Daoy (cell line): Measurements from ENCODE around the gene COL16A1. TPM values are rescaled to one million over a fixed set of nuclear protein-coding genes. Genes with fewer than 3 reads are reported as not detected.
A peak's percentile ranks its signal among the peaks of the same experiment; 100 is the strongest.

Experiments used
- DNase-seq: peaks from one replicate; pipeline ENCODE4 v3.0.0-alpha.2; 2015; ENCODE audit warnings: low read depth
- total RNA-seq: library from RNA; depleted of rRNA; stranded (reverse); fragments of >200 nt; shearing (Covaris generic); gene quantifications from 2 replicates; pipeline ENCODE4 v1.2.3, GENCODE V29; 2014

The COL16A1 gene
- total RNA-seq, 1 experiment from 2014 or later = 28.7 TPM

GRCh38 chr1:31733389-31734219 lies 29.8 kb upstream of the COL16A1 start:
- no peak for DNase-seq

DNA sequence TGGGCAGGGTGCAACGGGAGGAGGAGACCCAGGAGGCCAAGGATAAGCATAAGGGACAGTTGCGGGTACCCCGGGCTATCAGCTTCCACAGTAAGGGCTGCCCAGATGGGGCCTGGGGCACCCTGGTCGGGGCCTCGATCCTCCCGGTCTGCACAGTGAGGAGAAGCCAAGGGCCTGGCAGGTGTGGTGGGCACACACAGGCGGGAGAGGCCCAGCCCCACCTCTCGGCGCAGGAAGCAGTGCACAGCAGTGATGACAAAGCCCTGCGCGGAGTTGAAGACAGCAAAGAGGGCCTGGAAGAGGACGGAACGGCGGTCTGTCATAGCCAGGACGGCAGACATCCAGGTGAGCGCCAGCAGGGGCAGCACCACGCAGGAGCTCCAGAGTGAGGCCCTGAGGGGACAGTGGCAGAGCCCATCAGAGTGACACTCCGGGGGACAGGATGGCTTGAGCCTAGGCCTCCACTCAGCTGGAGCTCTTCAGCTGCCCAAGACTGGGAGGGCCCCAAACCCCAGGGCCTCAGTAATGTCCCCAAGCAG lies 29.0 kb upstream of the COL16A1 start:
- no peak for DNase-seq

- no peak for DNase-seq
Measured at GRCh38 chr1:31732343-31732742, 28.5 kb upstream of the COL16A1 start.

DNA sequence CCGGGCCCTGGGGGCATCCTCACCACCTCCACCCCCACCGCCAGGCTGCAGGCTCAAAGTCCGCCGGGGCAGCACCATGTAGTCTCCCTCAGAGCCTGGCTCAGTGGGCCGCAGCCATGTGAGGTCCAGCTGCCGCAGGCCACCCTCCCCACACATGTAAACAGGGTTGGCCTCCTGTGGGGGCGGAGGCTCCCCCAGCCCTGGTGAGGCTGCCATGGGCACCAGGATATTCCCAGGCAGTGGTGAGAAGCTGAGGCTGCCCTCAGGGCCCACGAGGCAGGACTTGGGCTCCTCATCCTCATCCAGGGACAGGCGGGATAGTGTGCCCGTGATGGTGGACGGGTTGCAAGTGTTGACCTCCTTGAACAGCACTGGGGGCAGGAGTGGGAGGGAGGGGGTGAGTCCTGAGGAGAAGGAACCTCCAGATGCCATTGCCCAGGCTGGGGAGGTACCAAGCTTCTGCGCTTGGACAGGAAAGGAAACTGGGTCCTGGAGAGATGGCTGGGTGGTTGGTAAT lies 27.3 kb upstream of the COL16A1 start:
- DNase-seq = no peak

DNA sequence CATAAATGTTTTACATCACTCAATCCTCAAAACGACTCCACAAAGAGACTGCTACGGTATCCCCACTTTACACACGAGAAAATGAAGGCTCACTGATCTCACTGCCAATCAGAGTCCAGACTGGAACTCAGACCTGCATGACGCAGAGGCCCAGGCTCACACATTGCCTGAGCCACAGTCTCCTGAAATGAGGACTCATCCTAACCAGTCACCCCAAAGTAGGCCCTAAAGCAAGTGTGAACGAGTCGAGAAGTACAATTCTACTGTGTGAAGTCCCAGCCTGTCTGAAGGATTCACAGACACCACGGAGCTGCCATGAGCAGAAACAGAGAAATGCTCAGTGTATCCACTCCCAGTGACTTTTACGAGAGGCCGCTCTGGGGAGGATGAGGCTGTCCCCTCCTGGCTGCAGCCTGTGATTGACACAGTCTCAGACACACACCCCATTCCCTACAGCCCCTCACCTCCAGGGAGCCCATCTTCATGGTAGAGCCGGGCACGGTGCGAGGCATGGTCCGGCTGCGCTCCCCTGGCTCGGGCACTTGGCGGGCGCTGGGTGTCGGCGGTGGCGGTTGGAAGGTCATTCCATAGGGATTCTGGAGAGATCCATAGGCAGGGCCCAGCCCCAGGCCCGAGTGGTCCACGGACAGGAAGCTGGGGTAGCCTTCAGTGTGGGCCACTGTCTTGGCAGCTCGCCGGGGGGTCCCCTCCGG lies 26.7 kb upstream of the COL16A1 start:
- no peak for DNase-seq

- DNase-seq = no peak
Measured at GRCh38 chr1:31727849-31728248, 24.0 kb upstream of the COL16A1 start.

GRCh38 chr1:31727195-31727594 lies 23.4 kb upstream of the COL16A1 start:
- DNase-seq = no peak

DNA sequence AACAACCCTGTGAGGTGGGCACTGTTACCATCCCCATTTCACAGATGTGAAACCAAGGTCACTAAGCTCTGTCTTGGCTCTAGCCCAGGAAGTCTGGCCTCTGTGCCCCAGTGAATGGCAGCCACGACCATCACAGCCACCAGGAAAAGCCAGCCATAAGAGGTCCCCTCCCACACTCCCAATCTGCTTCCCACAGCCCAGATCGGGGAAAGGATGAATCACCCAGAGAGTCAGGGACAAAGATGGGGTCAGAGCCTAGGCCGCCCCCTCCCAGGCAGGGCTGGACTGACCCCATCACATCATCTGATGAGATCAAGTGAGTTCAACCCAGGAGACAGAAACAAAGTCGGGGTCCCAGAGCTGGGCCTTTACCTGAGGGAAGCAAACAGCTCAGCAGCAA lies 22.9 kb upstream of the COL16A1 start:
- DNase-seq = no peak

DNA sequence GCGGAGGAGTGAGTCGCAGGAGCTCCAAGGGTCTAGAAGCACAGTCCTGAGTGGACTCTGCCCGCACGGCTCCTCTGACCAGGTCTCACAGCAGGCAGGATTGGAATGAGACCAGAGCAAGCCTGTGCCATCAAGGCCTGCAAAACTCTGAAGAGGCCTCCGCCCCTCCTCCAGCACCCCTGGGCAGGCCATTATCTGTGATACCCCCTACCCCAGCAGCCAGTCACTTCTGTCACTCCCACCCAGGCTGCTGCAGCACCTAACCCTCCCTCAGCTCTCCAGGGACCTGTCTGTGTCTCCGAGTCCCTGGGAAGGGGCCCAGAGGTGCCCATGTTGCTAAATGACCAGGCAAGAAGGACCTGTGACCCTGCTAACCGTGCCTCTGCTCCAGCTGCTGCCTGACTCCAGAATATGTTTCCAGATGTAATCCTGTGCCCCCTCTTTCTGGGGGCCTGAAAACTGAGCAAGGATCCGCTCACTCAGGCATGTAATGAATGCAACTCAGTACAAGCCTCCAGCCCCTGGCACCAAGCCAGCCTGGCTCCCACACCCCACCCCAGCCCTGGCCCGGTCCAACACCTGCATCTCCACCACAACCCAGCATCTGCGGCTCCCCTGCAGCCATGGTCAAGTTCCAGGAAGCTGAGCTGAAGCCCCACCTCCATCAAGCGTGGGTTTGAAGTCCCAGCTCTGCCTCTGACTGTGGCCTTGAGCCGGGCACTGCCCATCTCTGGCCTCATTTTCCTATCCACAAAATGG lies 22.1 kb upstream of the COL16A1 start:
- DNase-seq = no peak

DNA sequence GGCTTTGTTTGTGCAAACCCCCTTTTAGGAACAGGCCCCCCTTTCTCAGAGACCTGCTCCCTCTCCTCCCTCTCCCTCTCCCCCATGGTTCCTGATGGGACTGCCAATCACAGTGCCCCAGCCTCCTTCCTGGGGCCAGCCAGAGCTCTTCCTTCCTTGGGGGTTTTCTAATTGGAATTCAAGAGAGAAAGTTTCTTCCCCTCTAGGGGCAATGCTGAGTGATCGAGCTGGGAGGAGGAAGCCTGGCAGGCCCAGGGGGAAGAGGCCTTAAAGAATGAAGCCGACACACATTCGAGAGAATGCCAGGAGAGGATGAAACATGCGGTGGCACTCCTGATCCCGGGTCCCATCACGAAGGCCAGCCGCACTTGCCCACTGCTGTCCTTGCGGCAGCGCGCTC lies 21.3 kb upstream of the COL16A1 start:
- DNase-seq = no peak

DNA sequence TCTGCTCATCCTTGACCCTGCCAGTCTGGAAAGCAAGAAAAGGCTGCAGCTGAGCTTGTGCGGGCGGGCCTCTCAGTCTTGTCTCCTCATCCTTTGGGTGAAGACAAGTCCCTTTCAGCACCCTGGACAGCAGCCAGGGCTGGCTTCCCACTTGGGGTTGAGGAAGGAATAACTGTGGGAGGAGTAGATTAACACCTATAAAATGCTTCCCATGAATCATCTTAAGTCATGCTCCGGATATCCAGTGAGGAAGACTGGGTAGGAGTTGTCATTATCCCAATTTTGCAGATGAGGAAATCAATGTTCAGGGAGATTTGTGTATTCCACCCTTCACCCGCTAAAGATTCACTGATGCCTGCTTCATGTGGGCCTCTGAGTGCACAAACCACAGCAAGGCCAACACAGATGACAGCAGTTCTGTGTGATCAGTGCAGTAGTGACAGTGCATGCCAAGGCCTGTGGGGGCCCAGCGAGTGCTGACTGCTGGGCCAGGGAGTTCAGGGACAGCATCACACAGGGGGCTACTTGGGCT lies 20.1 kb upstream of the COL16A1 start:
- peak; percentile 88 for DNase-seq

DNA sequence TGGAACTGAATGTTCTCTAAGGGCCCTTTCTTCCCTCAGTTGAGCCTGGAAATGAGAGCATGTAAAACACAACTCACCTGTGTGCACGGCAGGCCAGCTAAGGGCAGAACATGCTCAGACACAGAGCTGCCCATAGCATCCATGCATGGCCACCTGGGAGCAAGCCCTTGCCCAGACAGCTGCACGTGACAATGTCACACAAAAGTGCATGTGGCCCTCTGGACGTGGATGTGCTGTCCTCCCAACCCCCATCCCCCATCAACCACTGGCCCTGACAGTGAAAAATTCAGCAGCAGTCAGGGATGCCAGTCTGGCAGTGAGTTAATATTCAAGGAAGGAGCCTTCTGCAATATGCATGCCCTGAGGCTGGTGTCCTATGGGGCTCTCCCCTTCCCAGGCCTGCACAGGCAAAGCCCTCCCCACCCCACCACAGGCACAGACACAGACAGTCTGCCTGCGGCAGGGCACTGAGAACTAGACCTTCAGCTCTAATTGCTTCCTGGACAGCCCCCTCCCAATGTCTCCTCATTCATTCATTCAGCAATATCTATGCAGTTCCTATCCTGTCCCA lies 14.6 kb upstream of the COL16A1 start:
- DNase-seq = no peak

- DNase-seq = peak; percentile 61
Measured at GRCh38 chr1:31717341-31717740, 13.5 kb upstream of the COL16A1 start.

- DNase-seq = no peak
Measured at GRCh38 chr1:31715873-31716220, 12.0 kb upstream of the COL16A1 start.

DNA sequence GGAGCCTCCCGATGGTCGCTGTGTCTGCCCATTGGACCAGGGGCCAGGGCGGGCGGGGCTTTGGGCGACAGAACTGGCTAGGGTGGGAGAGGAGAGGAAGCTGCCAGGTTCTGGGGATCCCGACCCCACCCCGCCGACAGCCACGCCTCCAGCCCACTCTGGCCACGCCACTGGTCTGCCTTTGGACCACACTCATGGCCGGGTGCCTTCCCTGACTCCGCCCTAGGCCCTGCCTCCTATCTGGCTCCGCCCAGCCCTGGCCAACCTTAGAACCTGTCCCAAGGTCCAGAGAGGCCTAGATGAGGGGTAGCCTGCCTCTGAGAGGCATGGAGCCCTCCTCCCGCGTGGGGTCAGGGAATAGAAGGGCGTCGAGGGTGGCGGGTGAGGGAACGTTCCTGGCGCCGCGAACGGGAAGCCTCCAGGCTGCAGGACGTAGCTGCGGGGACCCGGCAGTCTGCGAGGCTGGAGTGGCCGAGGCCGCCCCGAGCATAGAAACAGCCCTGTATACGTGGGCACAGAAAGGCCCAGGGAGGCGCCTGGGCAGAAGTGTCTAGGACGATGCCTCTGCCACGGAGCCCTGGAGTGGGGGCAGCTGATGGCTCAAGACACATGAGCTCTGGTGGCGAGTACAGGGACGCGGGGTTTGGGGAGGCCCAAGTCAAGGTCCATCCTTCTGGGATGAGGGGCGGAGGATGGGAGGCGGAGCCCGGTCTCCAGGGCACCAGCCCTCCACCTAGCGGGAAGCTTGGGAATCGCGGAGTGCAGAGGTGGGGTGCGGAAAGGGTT lies 11.5 kb upstream of the COL16A1 start:
- peak; percentile 95 for DNase-seq

GRCh38 chr1:31714442-31715086 lies 10.7 kb upstream of the COL16A1 start:
- DNase-seq = peak; percentile 72

- DNase-seq = peak; percentile 84
Measured at GRCh38 chr1:31712630-31713029, 8.8 kb upstream of the COL16A1 start.

DNA sequence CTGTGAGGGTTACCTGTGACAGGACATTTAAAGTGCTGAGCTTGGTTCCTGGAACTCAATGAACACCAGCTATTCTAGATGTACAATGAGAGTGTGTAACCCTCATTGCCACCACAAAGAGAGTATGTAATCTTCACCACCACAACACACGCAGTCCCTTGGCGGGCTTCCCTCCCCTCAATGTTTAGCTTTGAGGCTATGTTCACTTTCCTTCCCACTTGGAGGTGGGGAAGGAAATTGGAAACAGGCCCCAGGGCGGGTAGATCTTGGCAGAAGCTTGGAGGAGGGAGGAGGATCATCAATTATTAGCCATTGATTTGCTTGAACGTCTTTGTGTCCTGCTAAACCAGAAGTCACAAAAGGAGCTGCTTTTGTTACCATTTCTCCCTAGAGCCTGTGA lies 8.3 kb upstream of the COL16A1 start:
- peak; percentile 77 for DNase-seq

DNA sequence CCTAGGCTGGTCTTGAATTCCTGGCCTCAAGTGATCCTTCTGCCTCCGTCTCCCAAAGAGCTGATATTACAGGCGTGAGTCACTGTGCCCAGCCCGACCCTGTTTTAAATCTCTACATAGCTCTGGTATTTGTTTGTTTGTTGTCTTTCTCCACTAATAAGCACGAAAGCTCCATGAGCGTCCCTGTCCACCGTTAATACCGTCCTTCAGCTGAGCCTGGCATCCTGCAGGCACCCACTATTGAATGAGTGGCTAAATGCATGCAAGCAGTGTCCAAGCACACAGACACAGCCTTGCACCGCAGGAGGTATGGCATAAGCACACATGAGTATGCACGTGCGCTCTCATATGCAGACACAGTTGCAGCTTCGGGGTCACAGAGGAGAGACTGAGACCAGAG lies 4.5 kb upstream of the COL16A1 start:
- peak; percentile 44 for DNase-seq

DNA sequence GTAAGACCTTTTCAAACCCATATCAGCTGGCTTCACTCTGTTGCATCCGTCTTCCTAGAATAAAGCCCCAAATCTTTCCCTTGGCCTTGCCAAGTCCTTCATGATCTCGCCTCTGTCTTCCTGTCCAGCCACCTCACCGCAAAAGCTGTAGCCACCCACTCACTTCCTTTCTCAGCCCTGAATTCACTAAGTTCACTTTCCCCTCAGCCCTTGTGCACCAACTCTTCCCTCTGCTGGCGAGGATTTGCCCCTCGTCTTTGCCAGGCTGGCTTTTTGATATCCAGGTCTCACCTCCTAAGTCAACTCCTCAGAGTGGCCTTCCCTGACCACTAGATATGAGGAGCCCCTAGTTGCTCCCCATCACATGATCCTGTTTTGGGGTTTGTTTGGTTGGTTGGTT lies 3.9 kb upstream of the COL16A1 start:
- DNase-seq = peak; percentile 83
